HG03354 (cell line): ENCODE results near the gene VRK3.

Experiments
- ATAC-seq: cut with Tn5 transposase; IDR thresholded peaks from one replicate; pipeline ENCODE4 v1.9.1; 2021; ENCODE audit warnings: mild to moderate bottlenecking; ENCODE audit not compliant: unreplicated experiment, poor library complexity, severe bottlenecking

VRK3 gene

GRCh38 chr19:50039968-50040367 lies 14.8 kb upstream of the VRK3 start:
- ATAC-seq, result no peak

- ATAC-seq, result no peak
These were observed 11.7 kb upstream of the VRK3 start for GRCh38 chr19:50036908-50037307.

- no peak for ATAC-seq
These were observed 5.8 kb upstream of the VRK3 start for GRCh38 chr19:50030937-50031336.

- ATAC-seq, result no peak
These were observed 5.1 kb upstream of the VRK3 start for GRCh38 chr19:50030225-50030624.

GRCh38 chr19:50026550-50026906 lies 1.4 kb upstream of the VRK3 start:
- no peak for ATAC-seq

- peak; percentile 74 for ATAC-seq
These were observed 800 bp upstream of the VRK3 start, which contains the start of gene ZNF473 for GRCh38 chr19:50025794-50026549. TSS of gene ZNF473 (plus strand) at chr19:50026005. CDS start at chr19:50031083, 5,078 bp downstream.

- peak; percentile 6 for ATAC-seq
These were observed 502 bp downstream of the VRK3 start for GRCh38 chr19:50024719-50025021.

- ATAC-seq, result no peak
These were observed 2.3 kb downstream of the VRK3 start for GRCh38 chr19:50022823-50023222.

GRCh38 chr19:50020481-50020880 lies 4.7 kb downstream of the VRK3 start:
- no peak for ATAC-seq

- no peak for ATAC-seq
These were observed 8.9 kb downstream of the VRK3 start for GRCh38 chr19:50016225-50016807.

- no peak for ATAC-seq
These were observed 16.6 kb downstream of the VRK3 start for GRCh38 chr19:50008532-50008931.

GRCh38 chr19:50007947-50008346 lies 17.2 kb downstream of the VRK3 start:
- no peak for ATAC-seq

- ATAC-seq, result no peak
These were observed 18.0 kb downstream of the VRK3 start for GRCh38 chr19:50007170-50007569.

GRCh38 chr19:50005428-50005827 lies 19.7 kb downstream of the VRK3 start:
- no peak for ATAC-seq

GRCh38 chr19:50003810-50004419 lies 21.3 kb downstream of the VRK3 start:
- no peak for ATAC-seq

GRCh38 chr19:50003254-50003788 lies 21.9 kb downstream of the VRK3 start:
- ATAC-seq, result no peak

- no peak for ATAC-seq
These were observed 22.7 kb downstream of the VRK3 start for GRCh38 chr19:50002386-50002960.

GRCh38 chr19:50001775-50002174 lies 23.4 kb downstream of the VRK3 start:
- no peak for ATAC-seq

GRCh38 chr19:50000841-50001557 lies 24.2 kb downstream of the VRK3 start:
- ATAC-seq, result no peak
